Measurements from ENCODE around the gene LAYN.
A peak's percentile ranks its signal among the peaks of the same experiment; 100 is the strongest.

LAYN gene

DNA sequence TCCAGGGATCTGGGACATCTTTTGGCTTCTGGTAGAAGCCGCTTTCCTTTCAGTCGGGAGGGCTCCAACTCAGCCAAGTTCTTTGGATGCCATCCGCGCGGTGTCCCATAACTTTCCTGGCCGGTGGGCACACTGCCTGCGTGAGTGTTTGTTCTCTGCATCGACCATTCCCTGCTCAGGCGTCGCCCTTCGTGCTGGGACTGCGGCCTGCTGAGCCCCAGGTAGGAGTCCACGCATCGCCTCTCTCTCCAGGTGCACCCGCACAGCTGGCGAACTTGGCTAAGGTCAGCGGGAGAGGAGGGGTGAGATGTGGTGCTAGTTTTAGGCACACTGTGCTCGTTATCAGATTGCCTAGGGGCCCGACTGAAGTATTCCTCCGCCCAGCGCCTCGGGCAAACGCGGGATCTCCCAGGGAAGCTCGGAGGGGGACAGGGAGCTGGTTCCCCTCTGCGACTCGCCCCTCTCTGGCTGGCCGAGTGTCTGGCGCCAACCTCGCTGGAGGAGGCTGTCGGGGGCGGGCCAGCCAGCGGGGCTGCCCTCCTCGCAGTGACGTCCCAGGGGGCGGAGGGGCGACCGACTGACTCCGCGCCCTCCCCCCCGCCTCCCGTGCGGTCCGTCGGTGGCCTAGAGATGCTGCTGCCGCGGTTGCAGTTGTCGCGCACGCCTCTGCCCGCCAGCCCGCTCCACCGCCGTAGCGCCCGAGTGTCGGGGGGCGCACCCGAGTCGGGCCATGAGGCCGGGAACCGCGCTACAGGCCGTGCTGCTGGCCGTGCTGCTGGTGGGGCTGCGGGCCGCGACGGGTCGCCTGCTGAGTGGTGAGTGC is at the start of gene LAYN:
LAYN (plus strand) TSS at position 607 of the 823 bp plus-strand sequence; CDS start at position 731, 124 bp downstream.
- DNase-seq (ENCODE audit: low read depth in 2 of 2): peak in 1 of 2 donors; percentile 47
- peak within 1 kb of the TSS; percentile 53 to 58 for H3K4me3 ChIP-seq (replicated peaks in 1 of 2; ENCODE audit: low read depth in 2 of 2, low read length in 2 of 2)
- no peak for TF ChIP-seq CTCF (IDR thresholded peaks at IDR 0.05; ENCODE audit: low read depth, low read length)

DNA sequence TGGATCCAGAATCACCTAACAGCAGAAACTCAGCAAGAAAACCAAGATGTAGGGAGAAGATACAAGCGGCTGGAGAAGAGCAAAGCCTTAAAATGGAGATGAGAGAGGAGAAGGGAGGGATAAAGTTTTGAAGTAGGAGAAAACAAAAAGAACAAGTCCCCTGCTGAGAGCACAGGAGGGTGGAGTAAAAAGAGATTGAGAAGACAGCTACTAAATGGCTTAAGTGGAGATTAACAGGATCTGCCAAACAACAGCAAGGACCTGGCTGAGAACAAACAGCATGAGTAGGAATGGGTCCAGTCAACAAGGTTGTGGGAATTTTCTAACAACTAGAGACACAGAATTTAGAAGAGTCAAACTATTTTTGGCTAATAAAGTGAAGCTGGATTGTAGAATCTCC is 46.5 kb upstream of the LAYN start:
- H3K4me3 ChIP-seq (replicated peaks in 1 of 2; ENCODE audit: low read depth in 2 of 2, low read length in 2 of 2): no peak overlapping the region
- no peak for DNase-seq (ENCODE audit: low read depth in 2 of 2)
- no peak for TF ChIP-seq CTCF (IDR thresholded peaks at IDR 0.05; ENCODE audit: low read depth, low read length)

DNA sequence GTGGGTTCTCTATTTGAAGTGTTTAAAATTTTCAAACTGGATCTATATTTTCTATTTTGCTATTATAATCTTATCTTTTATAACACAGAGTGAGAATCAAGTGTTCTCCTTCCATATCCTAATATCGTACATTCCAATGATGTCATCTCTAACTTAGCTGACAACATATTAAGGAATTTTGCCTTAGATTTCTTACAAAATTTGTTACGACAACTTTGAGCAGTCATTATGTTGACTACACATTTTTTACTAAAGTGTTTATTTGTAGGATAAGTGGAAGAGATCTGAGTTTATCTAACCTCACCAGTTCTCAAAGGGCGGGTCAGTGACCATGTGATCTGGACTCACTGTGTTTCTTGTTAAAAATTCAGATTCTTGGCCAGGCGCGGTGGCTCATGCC is 41.0 kb upstream of the LAYN start:
- no peak for DNase-seq (ENCODE audit: low read depth in 2 of 2)
- H3K4me3 ChIP-seq (replicated peaks in 1 of 2; ENCODE audit: low read depth in 2 of 2, low read length in 2 of 2): no peak overlapping the region
- TF ChIP-seq CTCF (IDR thresholded peaks at IDR 0.05; ENCODE audit: low read depth, low read length): no peak

- TF ChIP-seq CTCF (IDR thresholded peaks at IDR 0.05; ENCODE audit: low read depth, low read length): no peak
- no peak for DNase-seq (ENCODE audit: low read depth in 2 of 2)
- H3K4me3 ChIP-seq (replicated peaks in 1 of 2; ENCODE audit: low read depth in 2 of 2, low read length in 2 of 2): no peak overlapping the region
Measured at GRCh38 chr11:111500481-111500880, 40.0 kb upstream of the LAYN start.

- H3K4me3 ChIP-seq (replicated peaks in 1 of 2; ENCODE audit: low read depth in 2 of 2, low read length in 2 of 2): no peak overlapping the region
- DNase-seq (ENCODE audit: low read depth in 2 of 2): no peak
- TF ChIP-seq CTCF (IDR thresholded peaks at IDR 0.05; ENCODE audit: low read depth, low read length): no peak
Measured at GRCh38 chr11:111502611-111503010, 37.9 kb upstream of the LAYN start.

DNA sequence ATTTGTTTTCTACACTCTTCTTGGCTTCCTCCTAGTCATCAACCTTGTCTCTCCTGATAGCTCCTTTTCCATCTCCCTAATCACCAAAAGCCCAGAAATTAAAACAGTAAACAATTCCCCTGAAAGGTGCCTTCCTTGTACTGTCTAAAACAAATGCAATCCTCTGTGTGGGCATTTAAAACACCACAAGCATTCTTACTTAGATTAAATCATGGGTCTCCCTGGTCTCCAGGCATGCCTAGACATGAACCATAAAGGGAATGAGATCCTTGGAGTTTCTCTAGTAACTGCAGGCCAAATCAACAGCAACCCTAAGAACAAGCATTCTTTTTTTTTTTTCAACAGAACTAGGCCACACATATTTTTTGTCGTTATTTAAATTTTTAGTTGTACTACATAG is 30.2 kb upstream of the LAYN start:
- no peak for DNase-seq (ENCODE audit: low read depth in 2 of 2)
- no peak overlapping the region for H3K4me3 ChIP-seq (replicated peaks in 1 of 2; ENCODE audit: low read depth in 2 of 2, low read length in 2 of 2)
- no peak for TF ChIP-seq CTCF (IDR thresholded peaks at IDR 0.05; ENCODE audit: low read depth, low read length)

Measured in cardiac fibroblast (primary cell).